ENCODE data around the gene LEF1.

LEF1 gene

DNA sequence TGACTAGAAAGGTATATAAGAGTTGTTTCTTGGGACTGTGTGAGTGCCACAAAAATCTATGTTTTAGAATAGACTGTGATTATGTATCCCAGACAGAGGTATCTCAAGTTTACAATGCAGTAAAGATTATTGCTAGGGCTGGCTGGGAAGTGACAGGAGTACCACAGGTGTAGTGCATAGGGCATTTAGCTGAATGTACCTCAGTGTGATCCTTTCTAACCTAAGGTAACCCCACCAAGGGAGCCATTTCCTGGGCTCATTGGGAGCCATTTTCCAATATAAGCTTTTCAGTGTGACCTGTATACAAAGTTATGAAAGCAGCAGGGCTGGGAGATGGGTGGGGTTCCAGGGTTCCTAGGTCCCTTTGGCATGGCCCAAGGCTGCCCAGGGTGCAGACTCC, 6.1 kb upstream of the LEF1 start:
- no peak for DNase-seq (ENCODE audit: low read depth)

DNA sequence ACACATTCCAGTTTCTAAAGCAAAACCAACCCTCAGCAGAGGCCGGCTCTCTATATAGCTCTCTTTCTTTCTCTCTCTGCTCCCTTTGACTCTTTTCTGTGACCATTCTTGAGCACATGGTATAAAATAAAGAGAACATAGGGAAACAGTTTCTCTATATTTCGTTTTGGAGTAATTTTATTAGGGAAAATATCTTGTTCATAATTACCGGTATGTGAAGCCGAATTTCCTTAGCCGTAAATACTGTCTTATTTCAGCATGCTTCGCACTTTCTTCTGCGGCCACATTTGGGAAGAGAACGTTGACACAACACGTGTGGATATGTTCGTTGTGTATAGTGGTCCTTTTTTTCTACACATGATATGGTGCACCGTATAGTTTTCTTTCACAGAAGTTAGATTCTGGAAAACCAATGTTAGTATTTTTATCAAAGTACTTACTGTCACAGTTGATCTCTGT, 4.9 kb upstream of the LEF1 start:
- no peak for DNase-seq (ENCODE audit: low read depth)

DNA sequence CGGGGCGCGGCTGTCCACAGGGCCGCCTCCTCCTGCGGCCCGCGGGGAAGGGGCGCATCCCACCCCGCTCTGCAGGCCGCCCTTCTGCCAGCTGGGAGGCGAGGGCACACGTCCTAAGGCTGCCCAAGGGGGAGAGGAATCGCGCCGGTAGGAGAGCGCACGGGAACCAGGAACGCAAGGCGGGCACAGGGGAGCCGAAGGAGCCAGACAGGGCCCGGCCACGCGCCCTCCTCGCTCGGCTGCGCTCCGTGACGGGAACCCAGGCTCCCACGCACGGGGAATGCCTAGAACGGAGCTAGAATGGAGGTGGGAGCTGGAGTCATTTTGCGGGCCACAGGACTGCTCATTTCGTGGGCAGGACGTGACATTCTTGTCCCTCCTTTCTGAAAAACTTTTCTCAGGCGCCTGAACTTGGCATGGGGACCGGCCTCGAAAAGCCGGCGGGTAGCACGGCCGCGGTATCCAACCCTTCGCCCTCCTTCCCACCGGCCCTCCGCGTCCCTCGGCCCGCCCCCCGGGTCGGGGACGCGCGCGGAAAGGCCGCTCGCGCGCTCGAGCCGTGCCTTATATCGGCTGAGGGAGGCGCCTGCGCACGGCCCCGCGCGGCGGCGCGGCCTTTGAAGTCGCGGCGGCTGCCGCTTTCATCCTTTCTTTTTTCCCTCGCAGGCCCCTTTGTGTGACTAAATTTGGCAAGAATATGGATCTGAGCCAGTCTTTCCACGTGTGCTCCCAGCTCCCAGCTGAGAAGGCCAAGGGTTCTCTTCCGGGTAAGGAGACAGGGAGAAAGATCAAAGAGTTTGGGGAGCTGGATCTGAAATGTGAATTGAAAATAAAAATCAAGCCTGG, 4.2 kb upstream of the LEF1 start:
- no peak for DNase-seq (ENCODE audit: low read depth)

GRCh38 chr4:108172231-108172752, 3.6 kb upstream of the LEF1 start:
- no peak for DNase-seq (ENCODE audit: low read depth)

GRCh38 chr4:108171339-108172230, 2.9 kb upstream of the LEF1 start:
- no peak for DNase-seq (ENCODE audit: low read depth)

GRCh38 chr4:108170631-108171338, 2.1 kb upstream of the LEF1 start:
- no peak for DNase-seq (ENCODE audit: low read depth)

GRCh38 chr4:108169664-108170063, 932 bp upstream of the LEF1 start:
- DNase-seq (ENCODE audit: low read depth) = no peak

DNA sequence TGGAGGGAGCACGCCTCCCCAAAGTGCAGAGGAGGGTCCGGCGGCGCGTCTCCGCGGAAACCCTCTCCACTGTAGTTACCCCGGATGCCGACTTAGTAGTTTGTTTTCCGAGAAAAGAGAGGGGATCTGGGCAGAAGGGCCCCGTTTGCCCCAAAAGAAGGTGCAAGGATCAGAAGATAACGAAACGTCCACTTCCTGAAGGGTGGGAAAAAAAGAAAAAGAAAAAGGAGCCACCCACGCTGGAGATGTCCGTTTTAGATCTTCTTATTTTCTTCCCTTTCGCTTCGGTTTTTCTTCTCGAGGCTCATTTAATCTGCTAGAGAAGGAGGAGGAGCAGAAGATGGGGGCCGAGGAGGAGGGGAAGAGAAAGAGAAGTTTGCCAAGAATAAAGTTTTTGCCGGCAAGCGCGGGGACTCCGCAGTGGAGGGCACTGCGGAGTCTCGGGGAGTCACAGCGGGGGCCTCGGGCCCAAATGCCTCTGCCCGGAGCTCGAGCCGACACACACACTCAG, 517 bp downstream of the LEF1 start:
- no peak for DNase-seq (ENCODE audit: low read depth)

- no peak for DNase-seq (ENCODE audit: low read depth)
Observed at GRCh38 chr4:108166441-108167315, 2.1 kb downstream of the LEF1 start.

DNA sequence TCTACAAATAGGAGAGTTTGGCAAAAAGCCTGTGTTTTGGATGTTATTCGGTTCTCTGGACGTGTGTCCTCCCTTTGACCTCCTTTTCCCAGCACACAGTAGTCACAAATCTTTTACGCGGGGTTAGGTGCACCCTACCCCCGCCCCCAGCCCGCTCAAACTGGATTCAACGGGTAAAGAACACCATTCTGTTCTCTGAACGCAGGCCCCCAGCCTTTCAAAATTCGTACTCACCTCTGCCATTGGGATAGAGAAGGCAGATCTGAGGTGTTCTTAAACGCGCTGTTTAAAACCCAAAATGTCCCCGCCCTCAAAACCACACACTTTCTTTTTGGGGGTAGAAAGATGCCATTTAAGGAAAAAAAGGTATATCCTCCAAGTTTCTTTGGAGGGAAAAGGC, 2.7 kb downstream of the LEF1 start:
- no peak for DNase-seq (ENCODE audit: low read depth)

- no peak for DNase-seq (ENCODE audit: low read depth)
Observed at GRCh38 chr4:108165586-108165985, 3.1 kb downstream of the LEF1 start.

DNA sequence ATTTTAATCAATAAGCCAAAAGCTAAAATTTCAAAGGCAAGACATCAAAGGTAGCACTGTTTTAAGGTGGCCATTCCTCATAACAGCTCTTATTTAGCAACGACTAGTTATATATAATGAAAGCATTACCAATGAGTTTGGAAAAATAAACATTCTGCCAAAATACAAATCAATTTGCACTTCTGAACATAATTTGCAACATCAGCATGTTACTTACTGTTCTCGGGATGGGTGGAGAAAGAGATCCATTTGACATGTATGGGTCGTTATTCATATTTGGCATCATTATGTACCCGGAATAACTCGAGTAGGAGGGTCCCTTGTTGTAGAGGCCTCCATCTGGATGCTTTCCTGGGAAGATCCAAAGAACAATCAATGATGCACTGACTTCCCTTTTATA, 5.4 kb downstream of the LEF1 start:
- no peak for DNase-seq (ENCODE audit: low read depth)

- no peak for DNase-seq (ENCODE audit: low read depth)
Observed at GRCh38 chr4:108160741-108161352, 7.9 kb downstream of the LEF1 start.

DNA sequence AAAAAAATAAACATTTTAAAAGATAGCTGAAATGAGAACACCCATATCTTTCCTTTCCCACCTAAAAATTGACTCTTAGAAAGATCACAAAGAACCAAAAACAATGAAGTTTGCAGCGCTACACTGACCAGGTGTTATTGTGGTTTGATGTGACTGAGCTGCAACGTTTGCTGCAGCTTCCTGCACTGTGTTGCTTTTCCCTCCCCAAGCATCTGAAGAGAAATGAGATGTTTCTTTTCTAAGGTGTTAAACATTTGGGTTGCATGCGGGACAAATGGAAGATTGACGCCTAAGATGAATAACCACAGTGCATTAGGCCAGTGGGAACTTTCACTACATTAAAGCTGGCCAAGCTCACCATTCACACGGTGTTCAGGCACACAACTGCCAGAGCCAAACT, 8.9 kb downstream of the LEF1 start:
- no peak for DNase-seq (ENCODE audit: low read depth)

GRCh38 chr4:108157655-108158054, 11.1 kb downstream of the LEF1 start:
- no peak for DNase-seq (ENCODE audit: low read depth)

DNA sequence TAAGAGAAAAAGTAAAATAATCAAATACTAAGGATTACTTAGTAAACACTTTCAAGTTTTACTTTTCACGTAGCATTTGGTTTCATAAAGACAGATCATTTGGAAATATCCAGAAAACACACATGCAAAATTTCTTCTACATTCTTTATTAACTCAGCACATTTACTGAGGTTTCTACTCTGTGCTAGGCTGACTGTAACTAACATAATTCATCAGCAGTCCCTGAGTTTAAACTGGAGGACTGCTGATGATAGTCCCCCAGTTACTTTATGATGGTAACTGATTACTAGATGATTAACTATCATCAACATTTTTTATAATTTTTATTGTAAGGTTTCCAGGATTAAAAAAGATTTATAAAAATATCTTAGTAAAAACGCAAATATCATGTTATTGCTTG, 12.3 kb downstream of the LEF1 start:
- no peak for DNase-seq (ENCODE audit: low read depth)

DNA sequence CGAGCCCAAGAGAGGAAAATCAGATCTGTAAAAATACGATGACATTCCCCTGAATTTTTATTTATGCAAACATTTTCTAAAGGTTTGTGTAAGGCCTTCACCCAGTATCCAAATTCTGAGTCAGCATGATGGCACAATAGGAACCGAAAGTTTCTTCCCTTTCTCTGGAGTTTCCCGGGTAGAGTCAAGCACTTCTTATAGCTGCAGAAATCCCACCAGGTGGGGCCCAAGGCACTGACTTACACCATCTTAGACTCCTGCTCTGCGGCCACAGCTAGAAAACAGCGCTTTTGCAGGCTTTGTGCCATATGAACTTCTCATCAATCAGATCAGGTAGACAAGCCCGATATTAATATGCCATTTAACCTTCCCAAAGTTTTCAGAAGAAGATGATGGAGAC, 13.4 kb downstream of the LEF1 start:
- DNase-seq (ENCODE audit: low read depth) = no peak

GRCh38 chr4:108152980-108153379, 15.8 kb downstream of the LEF1 start:
- no peak for DNase-seq (ENCODE audit: low read depth)

DNA sequence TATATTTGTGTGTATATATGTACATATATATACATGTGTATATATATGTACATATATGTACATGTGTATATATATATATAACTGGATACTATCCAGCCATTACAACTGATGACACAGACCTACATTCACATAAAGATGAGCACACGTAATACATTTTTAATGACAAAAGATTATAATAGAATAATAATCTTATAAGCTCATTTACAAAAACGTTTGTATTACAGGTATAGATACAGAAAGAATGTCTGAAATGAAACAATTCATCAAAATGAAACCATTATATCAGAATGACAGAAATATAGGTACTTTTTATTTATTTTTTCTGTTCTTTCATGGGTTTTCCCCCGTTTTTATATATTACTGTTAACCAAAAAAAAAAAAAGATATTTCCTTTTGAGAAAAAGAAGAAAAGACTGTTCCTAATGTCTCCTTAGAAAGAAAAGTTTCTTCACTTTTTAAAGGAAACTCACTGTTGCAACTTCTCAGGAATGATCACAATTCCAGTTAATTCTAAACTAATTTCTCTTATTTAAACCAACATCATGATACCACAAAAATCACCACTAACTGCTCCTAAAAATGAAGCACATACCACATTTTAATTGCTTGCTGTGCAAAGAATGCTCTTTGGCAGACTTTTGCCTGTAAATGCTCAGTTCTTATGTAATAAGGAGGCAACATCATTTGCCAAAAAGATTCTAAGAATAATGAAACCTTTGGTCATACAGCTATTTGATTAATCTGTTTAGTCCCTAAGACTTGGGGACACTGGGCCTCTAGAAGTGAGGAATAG, 18.9 kb downstream of the LEF1 start:
- DNase-seq (ENCODE audit: low read depth) = no peak

- DNase-seq (ENCODE audit: low read depth) = no peak
Observed at GRCh38 chr4:108148316-108148715, 20.4 kb downstream of the LEF1 start.

Measured in activated gamma-delta T cell treated with anti-CD3 and anti-CD28 coated beads, Interleukin-2, amount 50 U/mL, for 16 hours (primary cell).